C4-2B (cell line): ENCODE results near the gene ATP11C.

ENCODE experiments used
- ZFX ChIP-seq: fragments of 450-650 bp; IDR thresholded peaks from 2 replicates; pipeline ENCODE4 v1.6.1; 2017
- TF ChIP-seq, protein P1 (sequence below): fragments of 450-650 bp; conservative IDR thresholded peaks from 2 replicates; pipeline ENCODE4 v1.5.1; 2017; ENCODE audit warnings: mild to moderate bottlenecking

DNA sequence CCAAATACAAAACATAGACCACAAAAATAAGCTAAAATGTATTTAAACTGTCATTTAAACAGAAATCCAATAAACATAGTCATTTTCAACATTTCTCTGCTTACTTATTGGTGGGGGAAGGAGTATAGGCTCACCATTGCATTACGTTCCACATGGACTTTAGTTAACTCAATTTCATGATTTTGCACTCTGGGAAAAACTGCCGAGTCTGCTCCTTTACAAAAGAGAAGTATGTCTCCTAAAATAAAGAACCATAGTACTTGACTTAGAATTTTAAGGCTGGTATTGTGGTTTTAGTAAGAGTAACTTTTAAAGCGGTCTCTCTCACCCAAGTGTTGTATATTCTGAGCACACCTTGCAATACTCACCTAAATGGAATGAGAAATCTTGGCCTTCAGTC lies 149.8 kb downstream of the ATP11C start:
- TF ChIP-seq, protein P1, sequence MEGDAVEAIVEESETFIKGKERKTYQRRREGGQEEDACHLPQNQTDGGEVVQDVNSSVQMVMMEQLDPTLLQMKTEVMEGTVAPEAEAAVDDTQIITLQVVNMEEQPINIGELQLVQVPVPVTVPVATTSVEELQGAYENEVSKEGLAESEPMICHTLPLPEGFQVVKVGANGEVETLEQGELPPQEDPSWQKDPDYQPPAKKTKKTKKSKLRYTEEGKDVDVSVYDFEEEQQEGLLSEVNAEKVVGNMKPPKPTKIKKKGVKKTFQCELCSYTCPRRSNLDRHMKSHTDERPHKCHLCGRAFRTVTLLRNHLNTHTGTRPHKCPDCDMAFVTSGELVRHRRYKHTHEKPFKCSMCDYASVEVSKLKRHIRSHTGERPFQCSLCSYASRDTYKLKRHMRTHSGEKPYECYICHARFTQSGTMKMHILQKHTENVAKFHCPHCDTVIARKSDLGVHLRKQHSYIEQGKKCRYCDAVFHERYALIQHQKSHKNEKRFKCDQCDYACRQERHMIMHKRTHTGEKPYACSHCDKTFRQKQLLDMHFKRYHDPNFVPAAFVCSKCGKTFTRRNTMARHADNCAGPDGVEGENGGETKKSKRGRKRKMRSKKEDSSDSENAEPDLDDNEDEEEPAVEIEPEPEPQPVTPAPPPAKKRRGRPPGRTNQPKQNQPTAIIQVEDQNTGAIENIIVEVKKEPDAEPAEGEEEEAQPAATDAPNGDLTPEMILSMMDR = no peak
- no peak for TF ChIP-seq ZFX
